HCT116 (cell line): Measurements from ENCODE around the gene ADCY10. TPM values are rescaled to one million over a fixed set of nuclear protein-coding genes. Genes with fewer than 3 reads are reported as not detected.
"Not testable (repeated sequence)": the region's sequence is repeated elsewhere in the genome, so short reads cannot be mapped to it uniquely, and the experiment has no call there.

Source experiments
- ATAC-seq: fragments of 200-7000 bp; cut with Tn5 transposase; 2 replicates; pipeline ENCODE4 v1.9.1; 2020; ENCODE audit warnings: mild to moderate bottlenecking, moderate library complexity
- BruUV-seq: library from RNA; stranded (reverse); fragments of 400-500 nt; replicated peaks from 2 replicates; lab custom pipeline; 2021; lab: Mats Ljungman, UMichigan
- CTCF ChIA-PET: fragments of 300-600 bp; sonication (Branson Sonifier 250); formaldehyde crosslinking; loops from one replicate; lab custom pipeline; 2021; ENCODE audit warnings: antibody characterized with exemption; lab: Charles Lee
- POLR2A ChIA-PET: fragments of 300-600, 350-600 bp; sonication (Branson Sonifier 250); formaldehyde crosslinking; loops from one replicate; lab custom pipeline; 2021; ENCODE audit warnings: antibody characterized with exemption; lab: Charles Lee
- RAD21 ChIA-PET, 2 experiments: fragments of 300-600 bp; sonication (Branson Sonifier 250); formaldehyde crosslinking; loops; one replicate each; lab custom pipeline; 2023; ENCODE audit warnings: low total read pairs in 2 of 2; ENCODE audit not compliant: uncharacterized antibody in 2 of 2, unreplicated experiment in 2 of 2, low non-redundant PET in 1 of 2; lab: Charles Lee
- DNase-seq: peaks from one replicate; pipeline ENCODE4 v3.0.0-alpha.2; 2010; ENCODE audit warnings: low read depth, low spot score
- H2AFZ ChIP-seq: fragments of 200-600 bp; shearing (Covaris generic), sonication (generic); 2 replicates; pipeline ENCODE4 v1.6.1; 2017; ENCODE audit warnings: low read depth, mixed run types, mixed read lengths, antibody characterized with exemption, low read length; ENCODE audit not compliant: poor library complexity, severe bottlenecking
- H3K27ac ChIP-seq: 2 replicates; pipeline ENCODE4 v1.5.1; 2012; ENCODE audit warnings: low read depth, low read length
- H3K27me3 ChIP-seq: fragments of 200-600 bp; sonication (generic); 2 replicates; pipeline ENCODE4 v1.6.1; 2016; ENCODE audit warnings: mixed run types, low read length, mixed read lengths; ENCODE audit not compliant: insufficient read depth
- H3K36me3 ChIP-seq, 2 experiments: fragments of 200-500 bp in 1 of 2; fragments of 200-600 bp in 1 of 2; sonication (Bioruptor generic) in 1 of 2; sonication (generic) in 1 of 2; 2 replicates each; pipeline versions ENCODE4 v1.5.1 to v1.6.1; 2014 to 2016; ENCODE audit warnings: low read length in 2 of 2, inconsistent platforms in 1 of 2, mixed read lengths in 1 of 2, mixed run types in 1 of 2; ENCODE audit not compliant: insufficient read depth in 2 of 2, control insufficient read depth in 1 of 2
- H3K4me1 ChIP-seq, 2 experiments: fragments of 200-600 bp in 1 of 2; sonication (generic) in 1 of 2; 2 replicates each; pipeline versions ENCODE4 v1.5.1 to v1.6.1; 2012 to 2017; ENCODE audit warnings: low read length in 2 of 2, inconsistent platforms in 1 of 2, mild to moderate bottlenecking in 1 of 2, mixed read lengths in 1 of 2, mixed run types in 1 of 2, moderate library complexity in 1 of 2; ENCODE audit not compliant: insufficient read depth in 2 of 2, control insufficient read depth in 1 of 2
- H3K4me2 ChIP-seq: fragments of 200-600 bp; sonication (generic); 2 replicates; pipeline ENCODE4 v1.6.1; 2017; ENCODE audit warnings: mixed run types, low read length, mixed read lengths
- H3K4me3 ChIP-seq, 2 experiments: fragments of 200-600 bp in 1 of 2; sonication (generic) in 1 of 2; replicated peaks in 1 of 2; 2 replicates each; pipeline ENCODE4 v1.5.1; 2011 to 2016; ENCODE audit warnings: low read length in 2 of 2, control low read depth in 1 of 2, low read depth in 1 of 2, mild to moderate bottlenecking in 1 of 2, mixed read lengths in 1 of 2, mixed run types in 1 of 2
- H3K79me2 ChIP-seq: fragments of 200-600 bp; sonication (generic); 2 replicates; pipeline ENCODE4 v1.6.1; 2017; ENCODE audit warnings: mild to moderate bottlenecking, mixed run types, low read length, moderate library complexity, mixed read lengths; ENCODE audit not compliant: insufficient read depth
- H3K9ac ChIP-seq: fragments of 200-600 bp; sonication (generic); 2 replicates; pipeline ENCODE4 v1.6.1; 2016; ENCODE audit warnings: low read length, mixed read lengths
- H3K9me2 ChIP-seq: fragments of 200-600 bp; sonication (generic), shearing (Covaris generic); 2 replicates; pipeline ENCODE4 v1.6.1; 2017; ENCODE audit warnings: mixed run types, mild to moderate bottlenecking, moderate library complexity; ENCODE audit not compliant: insufficient read depth
- H3K9me3 ChIP-seq, 2 experiments: fragments of 200-500 bp in 1 of 2; fragments of 200-600 bp in 1 of 2; sonication (Bioruptor generic) in 1 of 2; sonication (generic) in 1 of 2; 2 replicates each; pipeline ENCODE4 v1.6.1; 2014 to 2017; ENCODE audit warnings: low read length in 2 of 2, mixed read lengths in 2 of 2, inconsistent platforms in 1 of 2, low read depth in 1 of 2, mild to moderate bottlenecking in 1 of 2, mixed run types in 1 of 2, moderate library complexity in 1 of 2; ENCODE audit not compliant: control insufficient read depth in 1 of 2, insufficient read depth in 1 of 2
- H4K20me1 ChIP-seq: fragments of 200-600 bp; sonication (generic), shearing (Covaris generic); 2 replicates; pipeline ENCODE4 v1.6.1; 2017; ENCODE audit warnings: mixed run types, mild to moderate bottlenecking, moderate library complexity; ENCODE audit not compliant: insufficient read depth
- CTCF ChIP-seq, 3 experiments: fragments of 200-600 bp in 1 of 3; sonication (generic) in 1 of 3; IDR thresholded peaks in 2 of 3; conservative IDR thresholded peaks in 1 of 3; 2 replicates each; pipeline ENCODE4 v1.5.1; 2012 to 2017; ENCODE audit warnings: low read depth in 2 of 3, low read length in 2 of 3, antibody characterized with exemption in 1 of 3, borderline replicate concordance in 1 of 3, control low read depth in 1 of 3, mild to moderate bottlenecking in 1 of 3, mixed read lengths in 1 of 3, mixed run types in 1 of 3, moderate library complexity in 1 of 3; ENCODE audit not compliant: insufficient read depth in 1 of 3
- MAX ChIP-seq: IDR thresholded peaks from 2 replicates; pipeline ENCODE4 v1.6.1; 2012
- POLR2A ChIP-seq: IDR thresholded peaks from 2 replicates; pipeline ENCODE4 v1.7.0; 2011; ENCODE audit warnings: borderline replicate concordance; ENCODE audit not compliant: insufficient read depth, insufficient read length; ENCODE audit errors: extremely low read depth
- SP1 ChIP-seq: IDR thresholded peaks from 2 replicates; pipeline ENCODE4 v1.6.1; 2012; ENCODE audit warnings: low read depth
- YY1 ChIP-seq: IDR thresholded peaks from 2 replicates; pipeline ENCODE4 v1.6.1; 2011; ENCODE audit warnings: low read length, low read depth, moderate library complexity, mild to moderate bottlenecking; ENCODE audit not compliant: insufficient replicate concordance; ENCODE audit errors: extremely low read depth
- intact Hi-C: fragments of 100-400 bp; cut with micrococcal nuclease; formaldehyde crosslinking; loops from 2 replicates; pipeline ENCODE4 v1.10.0; 2022
- total RNA-seq: library from RNA; stranded (reverse); gene quantifications from one replicate; pipeline ENCODE4 v1.2.1, GENCODE V29; 2021; ENCODE audit not compliant: unreplicated experiment
- TF ChIP-seq, protein P1 (sequence below): IDR thresholded peaks from 2 replicates; pipeline ENCODE4 v1.6.1; 2011; ENCODE audit warnings: mild to moderate bottlenecking, low read length, moderate library complexity; ENCODE audit not compliant: insufficient replicate concordance; ENCODE audit errors: extremely low read depth

The ADCY10 gene
- total RNA-seq, 1 experiment from 2014 or later = 0.30 TPM

DNA sequence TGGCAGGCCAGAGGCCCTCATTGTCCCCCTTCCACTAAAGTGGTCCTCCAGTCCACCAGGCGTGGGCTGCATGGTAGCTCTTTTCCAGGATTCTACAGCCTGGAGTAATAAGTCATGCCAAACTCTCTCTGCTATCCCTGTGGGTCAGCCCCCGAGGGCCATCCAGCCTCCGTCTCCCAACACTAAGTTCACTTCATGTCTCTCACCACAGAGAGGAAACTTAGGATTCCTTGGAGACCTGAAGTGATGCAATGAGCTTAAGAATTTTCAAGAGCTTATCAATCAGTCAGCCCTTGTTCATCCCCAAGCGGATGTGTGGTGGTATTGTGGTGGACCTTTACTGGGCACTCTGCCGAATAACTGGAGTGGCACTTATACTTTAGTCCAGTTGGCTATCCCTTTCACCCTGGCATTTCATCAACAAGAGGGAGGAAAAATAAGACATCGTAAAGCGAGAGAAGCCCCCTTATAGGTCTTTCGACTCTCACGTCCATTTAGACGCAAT lies 48.1 kb downstream of the ADCY10 start:
- H3K9ac ChIP-seq, BruUV-seq, H3K36me3 ChIP-seq, H3K4me3 ChIP-seq, DNase-seq, H3K27me3 ChIP-seq, POLR2A ChIA-PET, H4K20me1 ChIP-seq, H2AFZ ChIP-seq, H3K9me3 ChIP-seq, CTCF ChIA-PET, H3K4me1 ChIP-seq, RAD21 ChIA-PET, intact Hi-C loops, H3K9me2 ChIP-seq, H3K27ac ChIP-seq, H3K79me2 ChIP-seq, ATAC-seq, H3K4me2 ChIP-seq: not testable (repeated sequence)

GRCh38 chr1:167865193-167865592 lies 48.7 kb downstream of the ADCY10 start:
- H3K36me3 ChIP-seq, H3K9ac ChIP-seq, RAD21 ChIA-PET, CTCF ChIA-PET, H3K4me3 ChIP-seq, H2AFZ ChIP-seq, H3K9me2 ChIP-seq, H4K20me1 ChIP-seq, intact Hi-C loops, H3K4me2 ChIP-seq, DNase-seq, H3K27me3 ChIP-seq, H3K9me3 ChIP-seq, POLR2A ChIA-PET, H3K27ac ChIP-seq, H3K4me1 ChIP-seq, H3K79me2 ChIP-seq, BruUV-seq, ATAC-seq: not testable (repeated sequence)

GRCh38 chr1:167864392-167865032 lies 49.4 kb downstream of the ADCY10 start:
- ChIA-PET CTCF (no interaction called here), RAD21 (no interaction called here)
- ATAC-seq = no peak

More at GRCh38 chr1:167864392-167865032, 49.4 kb downstream of the ADCY10 start:
- Histone ChIP-seq H3K9me3 (no peaks in the 10 kb centered on the region), H3K4me2 (no peak overlapping the region), H3K27me3 (no peaks in the 10 kb centered on the region), H2AFZ (no peak overlapping the region), H3K9ac (no peak overlapping the region), H3K4me1 (peaks cover 0 to 5% of the 10 kb centered on the region in 2 experiments; a peak in 1 of 4 replicates), H4K20me1 (no peaks in the 10 kb centered on the region), H3K79me2 (no peaks in the 10 kb centered on the region), H3K27ac (no peak overlapping the region), H3K9me2 (no peaks in the 10 kb centered on the region), H3K4me3 (no peak overlapping the region), H3K36me3 (no peaks in the 10 kb centered on the region)
- intact Hi-C loops = no loop called here
- TF ChIP-seq YY1 (no peak), SP1 (no peak), MAX (no peak), POLR2A (no peak), CTCF (IDR thresholded peaks at IDR 0.05 in 2 of 3, conservative IDR thresholded peaks at IDR 0.05 in 1 of 3; ENCODE audit: borderline replicate concordance in 1 of 3, insufficient read depth in 1 of 3, low read depth in 2 of 3, low read length in 2 of 3) (no peak)
- TF ChIP-seq, protein P1, sequence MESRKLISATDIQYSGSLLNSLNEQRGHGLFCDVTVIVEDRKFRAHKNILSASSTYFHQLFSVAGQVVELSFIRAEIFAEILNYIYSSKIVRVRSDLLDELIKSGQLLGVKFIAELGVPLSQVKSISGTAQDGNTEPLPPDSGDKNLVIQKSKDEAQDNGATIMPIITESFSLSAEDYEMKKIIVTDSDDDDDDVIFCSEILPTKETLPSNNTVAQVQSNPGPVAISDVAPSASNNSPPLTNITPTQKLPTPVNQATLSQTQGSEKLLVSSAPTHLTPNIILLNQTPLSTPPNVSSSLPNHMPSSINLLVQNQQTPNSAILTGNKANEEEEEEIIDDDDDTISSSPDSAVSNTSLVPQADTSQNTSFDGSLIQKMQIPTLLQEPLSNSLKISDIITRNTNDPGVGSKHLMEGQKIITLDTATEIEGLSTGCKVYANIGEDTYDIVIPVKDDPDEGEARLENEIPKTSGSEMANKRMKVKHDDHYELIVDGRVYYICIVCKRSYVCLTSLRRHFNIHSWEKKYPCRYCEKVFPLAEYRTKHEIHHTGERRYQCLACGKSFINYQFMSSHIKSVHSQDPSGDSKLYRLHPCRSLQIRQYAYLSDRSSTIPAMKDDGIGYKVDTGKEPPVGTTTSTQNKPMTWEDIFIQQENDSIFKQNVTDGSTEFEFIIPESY = no peak
- POLR2A ChIA-PET = no interaction called here
- no peak for DNase-seq
- no TSS peak for BruUV-seq
